GM12878 (cell line): Measurements from ENCODE around the gene THAP3. TPM values are rescaled to one million over a fixed set of nuclear protein-coding genes. Genes with fewer than 3 reads are reported as not detected.

Experiments
- ATF7 ChIP-seq: fragments of 450-650 bp; IDR thresholded peaks from 2 replicates; pipeline ENCODE4 v1.6.1; 2016; ENCODE audit warnings: low read depth, mild to moderate bottlenecking
- CBFB ChIP-seq: IDR thresholded peaks from 2 replicates; pipeline ENCODE4 v1.6.1; 2016; ENCODE audit warnings: antibody characterized with exemption, low read depth
- CREM ChIP-seq: IDR thresholded peaks from 2 replicates; pipeline ENCODE4 v1.6.1; 2014; ENCODE audit warnings: antibody characterized with exemption, low read depth
- GATAD2B ChIP-seq: fragments of 450-650 bp; conservative IDR thresholded peaks from 2 replicates; pipeline ENCODE4 v1.6.1; 2017; ENCODE audit warnings: low read depth, mild to moderate bottlenecking, moderate library complexity
- HCFC1 ChIP-seq: fragments of 150-350 bp; IDR thresholded peaks from 2 replicates; pipeline ENCODE4 v1.6.1; 2014; ENCODE audit warnings: low read length
- IKZF1 ChIP-seq: fragments of 450-650 bp; conservative IDR thresholded peaks from 2 replicates; pipeline ENCODE4 v1.6.1; 2017; ENCODE audit warnings: antibody characterized with exemption, mild to moderate bottlenecking
- KLF5 ChIP-seq: fragments of 450-650 bp; IDR thresholded peaks from 2 replicates; pipeline ENCODE4 v1.6.1; 2014; ENCODE audit warnings: mild to moderate bottlenecking; ENCODE audit not compliant: partially characterized antibody
- MXI1 ChIP-seq: fragments of 150-350 bp; IDR thresholded peaks from 2 replicates; pipeline ENCODE4 v1.6.1; 2011; ENCODE audit warnings: low read depth, mild to moderate bottlenecking, inconsistent platforms, low read length, improper control_type of control experiment
- NFYB ChIP-seq: IDR thresholded peaks from 2 replicates; pipeline ENCODE4 v1.6.1; 2011; ENCODE audit warnings: low read depth, mild to moderate bottlenecking, low read length, improper control_type of control experiment, moderate library complexity; ENCODE audit not compliant: insufficient read depth
- NR2F1 ChIP-seq: fragments of 450-650 bp; conservative IDR thresholded peaks from 2 replicates; pipeline ENCODE4 v1.6.1; 2017; ENCODE audit warnings: mild to moderate bottlenecking
- POLR2AphosphoS5 ChIP-seq: IDR thresholded peaks from 2 replicates; pipeline ENCODE4 v1.6.1; 2011; ENCODE audit warnings: mild to moderate bottlenecking, low read length, inconsistent platforms
- RAD51 ChIP-seq: fragments of 450-650 bp; IDR thresholded peaks from 2 replicates; pipeline ENCODE4 v1.6.1; 2016; ENCODE audit warnings: moderate library complexity, mild to moderate bottlenecking, inconsistent platforms
- RB1 ChIP-seq: fragments of 450-650 bp; formaldehyde crosslinking; IDR thresholded peaks from 2 replicates; pipeline ENCODE4 v1.6.1; 2017; ENCODE audit warnings: mild to moderate bottlenecking, borderline replicate concordance
- RBBP5 ChIP-seq: fragments of 200-600 bp; sonication (generic); conservative IDR thresholded peaks from 2 replicates; pipeline ENCODE4 v1.6.1; 2016
- RUNX3 ChIP-seq: IDR thresholded peaks from 2 replicates; pipeline ENCODE4 v1.6.1; 2012; ENCODE audit warnings: low read length, inconsistent platforms
- SIX5 ChIP-seq: IDR thresholded peaks from 2 replicates; pipeline ENCODE4 v1.6.1; 2011; ENCODE audit warnings: mild to moderate bottlenecking, low read depth, low read length, moderate library complexity; ENCODE audit not compliant: severe bottlenecking
- SMARCA5 ChIP-seq: fragments of 450-650 bp; IDR thresholded peaks from 2 replicates; pipeline ENCODE4 v1.6.1; 2017; ENCODE audit warnings: mild to moderate bottlenecking
- STAT3 ChIP-seq: IDR thresholded peaks from 2 replicates; pipeline ENCODE4 v1.6.1; 2011; ENCODE audit warnings: low read depth, low read length, improper control_type of control experiment
- TARDBP ChIP-seq: IDR thresholded peaks from 2 replicates; pipeline ENCODE4 v1.6.1; 2016; ENCODE audit warnings: borderline replicate concordance
- YY1 ChIP-seq: IDR thresholded peaks from 2 replicates; pipeline ENCODE4 v1.6.1; 2011; ENCODE audit warnings: low read depth, mild to moderate bottlenecking, low read length
- ZNF384 ChIP-seq: IDR thresholded peaks from 2 replicates; pipeline ENCODE4 v1.6.1; 2012; ENCODE audit warnings: low read depth, mild to moderate bottlenecking, low read length, improper control_type of control experiment, borderline replicate concordance
- ZSCAN29 ChIP-seq: fragments of 450-650 bp; IDR thresholded peaks from 2 replicates; pipeline ENCODE4 v1.6.1; 2017; ENCODE audit warnings: mild to moderate bottlenecking, moderate library complexity
- polyA plus RNA-seq, 11 experiments: library from polyadenylated mRNA; depleted of rRNA in 4 of 11; unstranded in 6 of 11; stranded (reverse) in 5 of 11; fragments of >200 nt; fragmentation: Nextera tagmentation in 4 of 11; fragmentation: Illumina TruSeq in 1 of 11; extraction: Ambion mirVana in 4 of 11; extraction: Trizol in 1 of 11; gene quantifications; 1 replicate in 1 of 11; 2 replicates in 10 of 11; pipeline versions ENCODE4 v1.2.1 to v1.2.3, GENCODE V29; 2011 to 2016; ENCODE audit warnings: inconsistent platforms in 2 of 11, missing spikeins in 2 of 11, low read depth in 1 of 11
- total RNA-seq, 4 experiments: library from RNA; depleted of rRNA in 3 of 4; stranded (reverse); fragments of >200 nt in 3 of 4; fragmentation: Illumina TruSeq in 1 of 4; extraction: Trizol in 1 of 4; gene quantifications; 2 replicates each; pipeline versions ENCODE4 v1.2.1 to v1.2.3, GENCODE V29; 2013 to 2021
- TF ChIP-seq, protein P1 (sequence below): fragments of 450-650 bp; IDR thresholded peaks from 2 replicates; pipeline ENCODE4 v1.6.1; 2017; ENCODE audit warnings: low read depth, mild to moderate bottlenecking, moderate library complexity
- TF ChIP-seq, protein P2 (sequence below), 3 experiments: IDR thresholded peaks in 2 of 3; conservative IDR thresholded peaks in 1 of 3; 2 replicates each; pipeline ENCODE4 v1.5.1; 2011; ENCODE audit warnings: low read depth in 3 of 3, low read length in 3 of 3, mild to moderate bottlenecking in 3 of 3, control low read depth in 2 of 3, moderate library complexity in 2 of 3, inconsistent platforms in 1 of 3, mixed read lengths in 1 of 3; ENCODE audit not compliant: control insufficient read depth in 2 of 3, insufficient read depth in 1 of 3; ENCODE audit errors: extremely low read depth in 1 of 3
- TF ChIP-seq, protein P3 (sequence below): IDR thresholded peaks from 2 replicates; pipeline ENCODE4 v1.6.1; 2011; ENCODE audit warnings: mild to moderate bottlenecking, low read depth, low read length, moderate library complexity; ENCODE audit not compliant: insufficient replicate concordance

Gene THAP3
- total and polyA plus RNA-seq, 10 of the 15 experiments (the other 5 are each of a cell fraction or from before 2014, with no cell fraction given) = 1.5 to 19.5 (median 11.9) TPM

- TF ChIP-seq, protein P1, sequence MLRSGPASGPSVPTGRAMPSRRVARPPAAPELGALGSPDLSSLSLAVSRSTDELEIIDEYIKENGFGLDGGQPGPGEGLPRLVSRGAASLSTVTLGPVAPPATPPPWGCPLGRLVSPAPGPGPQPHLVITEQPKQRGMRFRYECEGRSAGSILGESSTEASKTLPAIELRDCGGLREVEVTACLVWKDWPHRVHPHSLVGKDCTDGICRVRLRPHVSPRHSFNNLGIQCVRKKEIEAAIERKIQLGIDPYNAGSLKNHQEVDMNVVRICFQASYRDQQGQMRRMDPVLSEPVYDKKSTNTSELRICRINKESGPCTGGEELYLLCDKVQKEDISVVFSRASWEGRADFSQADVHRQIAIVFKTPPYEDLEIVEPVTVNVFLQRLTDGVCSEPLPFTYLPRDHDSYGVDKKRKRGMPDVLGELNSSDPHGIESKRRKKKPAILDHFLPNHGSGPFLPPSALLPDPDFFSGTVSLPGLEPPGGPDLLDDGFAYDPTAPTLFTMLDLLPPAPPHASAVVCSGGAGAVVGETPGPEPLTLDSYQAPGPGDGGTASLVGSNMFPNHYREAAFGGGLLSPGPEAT = peak; percentile 60; the same call in 1 of the 2 replicates
- TF ChIP-seq IKZF1 (peak; percentile 72), STAT3 (no peak), GATAD2B (peak; percentile 90), MXI1 (peak; percentile 30; the same call in 1 of the 2 replicates), ATF7 (peak; percentile 83), NR2F1 (peak; percentile 74), CBFB (no peak), KLF5 (peak; percentile 60), ZSCAN29 (peak; percentile 70; the same call in 1 of the 2 replicates), YY1 (peak; percentile 98), RBBP5 (no peak), HCFC1 (peak; percentile 58; the same call in 1 of the 2 replicates), RB1 (peak; percentile 79; the same call in 1 of the 2 replicates), ZNF384 (no peak), SIX5 (peak; percentile 16), TARDBP (peak; percentile 69), CREM (peak; percentile 65), RUNX3 (peak; percentile 26), SMARCA5 (peak; percentile 67; the same call in 1 of the 2 replicates), NFYB (peak; percentile 37; the same call in 1 of the 2 replicates), POLR2AphosphoS5 (peak; percentile 66), RAD51 (no peak)
- TF ChIP-seq, protein P2, sequence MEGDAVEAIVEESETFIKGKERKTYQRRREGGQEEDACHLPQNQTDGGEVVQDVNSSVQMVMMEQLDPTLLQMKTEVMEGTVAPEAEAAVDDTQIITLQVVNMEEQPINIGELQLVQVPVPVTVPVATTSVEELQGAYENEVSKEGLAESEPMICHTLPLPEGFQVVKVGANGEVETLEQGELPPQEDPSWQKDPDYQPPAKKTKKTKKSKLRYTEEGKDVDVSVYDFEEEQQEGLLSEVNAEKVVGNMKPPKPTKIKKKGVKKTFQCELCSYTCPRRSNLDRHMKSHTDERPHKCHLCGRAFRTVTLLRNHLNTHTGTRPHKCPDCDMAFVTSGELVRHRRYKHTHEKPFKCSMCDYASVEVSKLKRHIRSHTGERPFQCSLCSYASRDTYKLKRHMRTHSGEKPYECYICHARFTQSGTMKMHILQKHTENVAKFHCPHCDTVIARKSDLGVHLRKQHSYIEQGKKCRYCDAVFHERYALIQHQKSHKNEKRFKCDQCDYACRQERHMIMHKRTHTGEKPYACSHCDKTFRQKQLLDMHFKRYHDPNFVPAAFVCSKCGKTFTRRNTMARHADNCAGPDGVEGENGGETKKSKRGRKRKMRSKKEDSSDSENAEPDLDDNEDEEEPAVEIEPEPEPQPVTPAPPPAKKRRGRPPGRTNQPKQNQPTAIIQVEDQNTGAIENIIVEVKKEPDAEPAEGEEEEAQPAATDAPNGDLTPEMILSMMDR (IDR thresholded peaks at IDR 0.05 in 2 of 3, conservative IDR thresholded peaks at IDR 0.05 in 1 of 3; ENCODE audit: control insufficient read depth in 2 of 3, extremely low read depth in 1 of 3, insufficient read depth in 1 of 3, low read depth in 3 of 3, low read length in 3 of 3) = peak in 2 of 3 experiments; percentile 27 to 38; a peak in 3 of 6 replicates
- TF ChIP-seq, protein P3, sequence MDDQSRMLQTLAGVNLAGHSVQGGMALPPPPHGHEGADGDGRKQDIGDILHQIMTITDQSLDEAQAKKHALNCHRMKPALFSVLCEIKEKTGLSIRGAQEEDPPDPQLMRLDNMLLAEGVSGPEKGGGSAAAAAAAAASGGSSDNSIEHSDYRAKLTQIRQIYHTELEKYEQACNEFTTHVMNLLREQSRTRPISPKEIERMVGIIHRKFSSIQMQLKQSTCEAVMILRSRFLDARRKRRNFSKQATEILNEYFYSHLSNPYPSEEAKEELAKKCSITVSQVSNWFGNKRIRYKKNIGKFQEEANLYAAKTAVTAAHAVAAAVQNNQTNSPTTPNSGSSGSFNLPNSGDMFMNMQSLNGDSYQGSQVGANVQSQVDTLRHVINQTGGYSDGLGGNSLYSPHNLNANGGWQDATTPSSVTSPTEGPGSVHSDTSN = peak; percentile 70
Measured at GRCh38 chr1:6624710-6625583, at the start of gene THAP3 (continued).
